ENCODE data around the gene TMEM185A.
"Not testable (repeated sequence)": the region's sequence is repeated elsewhere in the genome, so short reads cannot be mapped to it uniquely, and the experiment has no call there.

GRCh38 chrX:149675088-149675487, 43.5 kb upstream of the TMEM185A start:
- TF ChIP-seq, protein P1, sequence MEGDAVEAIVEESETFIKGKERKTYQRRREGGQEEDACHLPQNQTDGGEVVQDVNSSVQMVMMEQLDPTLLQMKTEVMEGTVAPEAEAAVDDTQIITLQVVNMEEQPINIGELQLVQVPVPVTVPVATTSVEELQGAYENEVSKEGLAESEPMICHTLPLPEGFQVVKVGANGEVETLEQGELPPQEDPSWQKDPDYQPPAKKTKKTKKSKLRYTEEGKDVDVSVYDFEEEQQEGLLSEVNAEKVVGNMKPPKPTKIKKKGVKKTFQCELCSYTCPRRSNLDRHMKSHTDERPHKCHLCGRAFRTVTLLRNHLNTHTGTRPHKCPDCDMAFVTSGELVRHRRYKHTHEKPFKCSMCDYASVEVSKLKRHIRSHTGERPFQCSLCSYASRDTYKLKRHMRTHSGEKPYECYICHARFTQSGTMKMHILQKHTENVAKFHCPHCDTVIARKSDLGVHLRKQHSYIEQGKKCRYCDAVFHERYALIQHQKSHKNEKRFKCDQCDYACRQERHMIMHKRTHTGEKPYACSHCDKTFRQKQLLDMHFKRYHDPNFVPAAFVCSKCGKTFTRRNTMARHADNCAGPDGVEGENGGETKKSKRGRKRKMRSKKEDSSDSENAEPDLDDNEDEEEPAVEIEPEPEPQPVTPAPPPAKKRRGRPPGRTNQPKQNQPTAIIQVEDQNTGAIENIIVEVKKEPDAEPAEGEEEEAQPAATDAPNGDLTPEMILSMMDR (IDR thresholded peaks at IDR 0.05): not testable (repeated sequence)
- not testable (repeated sequence) for TF ChIP-seq POLR2A (IDR thresholded peaks at IDR 0.05)
